Measurements from ENCODE around the gene SPATA31A6. TPM values are rescaled to one million over a fixed set of nuclear protein-coding genes. Genes with fewer than 3 reads are reported as not detected.
A peak's percentile ranks its signal among the peaks of the same experiment; 100 is the strongest.
"Not testable (repeated sequence)": the region's sequence is repeated elsewhere in the genome, so short reads cannot be mapped to it uniquely, and the experiment has no call there.

The SPATA31A6 gene
- total RNA-seq (not detected), polyA plus RNA-seq (not detected)
- long read RNA-seq, donor 1: 0 reads
- long read RNA-seq, donor 2: 0 reads
- long read RNA-seq, donor 3: 0 reads

DNA sequence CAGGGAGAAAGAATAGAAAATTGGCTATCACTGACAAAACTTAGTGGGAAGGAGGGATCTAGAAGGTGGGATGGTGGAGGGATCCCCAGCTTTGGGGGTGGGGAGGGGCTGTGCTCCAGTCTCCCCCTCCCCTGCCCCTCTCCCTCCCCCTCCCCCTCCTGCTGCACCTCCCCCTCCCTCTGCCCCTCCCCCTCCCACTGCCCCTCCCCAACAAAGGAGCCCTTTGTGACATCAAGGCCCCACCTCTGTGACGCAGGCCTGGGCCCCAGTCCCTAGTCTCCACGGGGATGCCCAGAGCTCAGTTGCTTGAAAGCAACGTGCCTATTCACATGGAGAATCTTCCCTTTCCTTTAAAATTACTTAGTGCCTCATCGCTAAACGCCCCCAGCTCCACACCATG is at the start of gene SPATA31A6:
SPATA31A6 (plus strand) TSS at position 301 of the 400 bp plus-strand sequence; CDS start at position 330, 29 bp downstream.
- 100% methylated on average over 2 of the region's 5 CpGs for WGBS, 2 donors
- H3K4me3 ChIP-seq; H3K9me3 ChIP-seq; H3K4me1 ChIP-seq; intact Hi-C loops (cut with DNase I); H3K27ac ChIP-seq; DNase-seq; ATAC-seq; H3K27me3 ChIP-seq; H3K36me3 ChIP-seq: not testable (repeated sequence)

DNA sequence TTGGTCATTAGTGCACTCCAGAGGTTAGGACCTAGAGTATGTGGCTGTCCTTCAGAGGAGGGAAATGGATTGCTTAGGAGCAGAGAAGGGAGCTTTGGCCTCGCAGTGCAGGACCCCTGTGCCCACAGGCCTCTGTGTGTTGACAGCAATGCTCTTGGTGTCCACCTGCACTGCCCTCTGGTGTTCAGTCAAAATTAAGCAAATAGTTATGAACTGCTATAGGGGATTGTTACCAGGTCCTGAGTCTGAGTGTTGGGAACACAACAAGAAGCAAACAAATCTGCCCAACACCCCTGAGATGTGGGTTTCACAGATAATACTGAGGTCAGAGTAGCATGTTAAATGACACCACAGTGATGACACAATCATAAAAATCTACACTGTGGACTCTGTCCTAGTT is 23.2 kb upstream of the SPATA31A6 start:
- WGBS, 2 donors: 23% methylated on average over 1 of the region's 1 CpG; no CpG with 5 or more reads in 1 of the 2 donors
- ATAC-seq; H3K36me3 ChIP-seq; intact Hi-C loops (cut with DNase I); H3K4me1 ChIP-seq; H3K4me3 ChIP-seq; H3K27ac ChIP-seq; H3K27me3 ChIP-seq; H3K9me3 ChIP-seq: not testable (repeated sequence)
- peak in 8 of 9 donors; percentile 11 to 62 (median 36) for TF ChIP-seq CTCF (IDR thresholded peaks at IDR 0.05)
- DNase-seq: peak in 1 of 2 donors; percentile 9

GRCh38 chr9:42219861-42220260 is 36.4 kb downstream of the SPATA31A6 start:
- H3K36me3 ChIP-seq; H3K9me3 ChIP-seq; H3K4me3 ChIP-seq; H3K27me3 ChIP-seq; DNase-seq; H3K4me1 ChIP-seq; ATAC-seq; H3K27ac ChIP-seq; intact Hi-C loops (cut with DNase I): not testable (repeated sequence)
- 35 to 54% methylated on average over 2 of the region's 2 CpGs for WGBS, 2 donors

- H3K4me3 ChIP-seq; intact Hi-C loops (cut with DNase I); DNase-seq; H3K36me3 ChIP-seq; ATAC-seq; H3K27ac ChIP-seq; H3K4me1 ChIP-seq; H3K27me3 ChIP-seq; H3K9me3 ChIP-seq: not testable (repeated sequence)
- 71 to 78% methylated on average over 9 to 10 of the region's 10 CpGs for WGBS, 2 donors
Measured at GRCh38 chr9:42223230-42223629, 39.8 kb downstream of the SPATA31A6 start.

DNA sequence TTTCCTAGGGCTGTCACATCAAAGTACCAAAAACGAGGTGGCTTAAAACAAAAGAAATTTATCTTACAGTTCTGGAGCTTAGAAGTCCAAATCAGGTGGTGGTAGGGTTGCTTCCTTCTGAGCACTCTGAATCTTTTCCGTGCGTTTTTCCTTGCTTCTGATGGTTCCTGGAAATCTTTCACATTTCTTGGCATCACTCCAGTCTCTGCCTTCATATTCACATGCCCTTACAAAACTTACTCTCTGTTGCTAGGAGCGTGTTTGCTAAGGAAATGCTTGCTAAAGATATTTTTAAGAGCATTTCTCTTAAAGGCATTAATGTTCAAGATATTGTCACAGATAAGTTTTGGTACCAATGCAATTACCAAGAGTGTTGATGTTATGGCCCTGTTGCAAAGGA is 49.6 kb downstream of the SPATA31A6 start:
- 23 to 25% methylated on average over 4 of the region's 4 CpGs for WGBS, 2 donors
- intact Hi-C loops (cut with DNase I): not testable (repeated sequence)
- peak overlapping the region in 1 of 10 donors; percentile 49 for H3K27ac ChIP-seq

GRCh38 chr9:42234610-42235009 is 51.2 kb downstream of the SPATA31A6 start:
- H3K36me3 ChIP-seq; H3K9me3 ChIP-seq; intact Hi-C loops (cut with DNase I); H3K4me3 ChIP-seq; ATAC-seq; DNase-seq; H3K27me3 ChIP-seq: not testable (repeated sequence)
- H3K27ac ChIP-seq: peak overlapping the region in 4 of 10 donors; percentile 2 to 77 (median 28)
- H3K4me1 ChIP-seq: peaks cover 0 to 14% (median 0%) of the 10 kb centered on the region in 9 donors

More for the DNA sequence above, 49.6 kb downstream of the SPATA31A6 start:
- not testable (repeated sequence) for H3K9me3 ChIP-seq, H3K27me3 ChIP-seq, H3K4me1 ChIP-seq, H3K4me3 ChIP-seq, ATAC-seq, H3K36me3 ChIP-seq, DNase-seq

DNA sequence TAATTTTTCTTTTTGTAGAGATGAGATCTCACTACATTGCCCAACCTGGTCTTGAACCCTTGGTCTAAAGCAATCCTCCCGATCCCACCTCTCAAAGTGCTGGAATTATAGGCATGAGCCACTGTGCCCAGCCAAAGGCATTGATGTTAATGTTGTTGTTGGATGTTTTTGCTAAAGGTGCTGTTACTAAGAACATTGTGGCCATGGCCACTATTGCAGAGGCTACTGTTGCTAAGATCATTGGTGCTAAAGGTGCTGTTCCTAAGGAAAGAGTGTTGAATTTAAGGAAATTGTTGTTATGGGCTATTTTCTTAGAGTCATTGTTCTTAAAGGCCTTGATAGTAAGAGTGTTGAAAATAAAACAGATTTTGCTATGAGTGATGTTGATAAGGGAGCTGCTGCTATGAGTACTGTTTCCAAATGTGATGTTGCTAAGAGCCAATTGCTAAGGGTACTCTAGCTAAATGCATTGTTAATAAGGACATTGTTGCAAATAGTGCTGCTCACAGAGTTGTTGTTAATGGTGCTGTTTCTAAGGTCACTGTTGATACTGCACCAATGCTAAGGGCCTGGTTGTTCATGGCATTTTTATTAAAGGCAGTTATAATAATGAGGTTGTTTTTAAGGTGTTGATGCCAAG is 52.0 kb downstream of the SPATA31A6 start:
- H3K9me3 ChIP-seq; H3K27me3 ChIP-seq; DNase-seq; H3K36me3 ChIP-seq; intact Hi-C loops (cut with DNase I); H3K4me3 ChIP-seq: not testable (repeated sequence)
- ATAC-seq: peak; percentile 43 to 90 (median 68)
- peaks cover 0 to 23% (median 0%) of the 10 kb centered on the region in 9 donors for H3K4me1 ChIP-seq
- WGBS, 2 donors: no CpG with 5 or more reads among the region's 1 CpG
- peak overlapping the region in 2 of 10 donors; percentile 47 to 77 for H3K27ac ChIP-seq

- H3K27ac ChIP-seq: peak overlapping the region in 3 of 10 donors; percentile 53 to 79 (median 74)
- H3K4me3 ChIP-seq; H3K9me3 ChIP-seq; H3K36me3 ChIP-seq; H3K27me3 ChIP-seq; DNase-seq; intact Hi-C loops (cut with DNase I): not testable (repeated sequence)
- ATAC-seq: peak in 5 of 8 donors; percentile 11 to 56 (median 23)
- peaks cover 0 to 23% (median 0%) of the 10 kb centered on the region in 9 donors for H3K4me1 ChIP-seq
Measured at GRCh38 chr9:42236097-42236496, 52.6 kb downstream of the SPATA31A6 start.

- H3K36me3 ChIP-seq; ATAC-seq; H3K4me3 ChIP-seq; intact Hi-C loops (cut with DNase I); H3K27me3 ChIP-seq; DNase-seq; H3K9me3 ChIP-seq: not testable (repeated sequence)
- WGBS, 2 donors: 91 to 93% methylated on average over 3 of the region's 3 CpGs
- Histone ChIP-seq H3K27ac (peak overlapping the region in 3 of 10 donors; percentile 28 to 79 (median 74)), H3K4me1 (peaks cover 0 to 23% (median 0%) of the 10 kb centered on the region in 9 donors)
Measured at GRCh38 chr9:42237381-42237780, 53.9 kb downstream of the SPATA31A6 start.

DNA sequence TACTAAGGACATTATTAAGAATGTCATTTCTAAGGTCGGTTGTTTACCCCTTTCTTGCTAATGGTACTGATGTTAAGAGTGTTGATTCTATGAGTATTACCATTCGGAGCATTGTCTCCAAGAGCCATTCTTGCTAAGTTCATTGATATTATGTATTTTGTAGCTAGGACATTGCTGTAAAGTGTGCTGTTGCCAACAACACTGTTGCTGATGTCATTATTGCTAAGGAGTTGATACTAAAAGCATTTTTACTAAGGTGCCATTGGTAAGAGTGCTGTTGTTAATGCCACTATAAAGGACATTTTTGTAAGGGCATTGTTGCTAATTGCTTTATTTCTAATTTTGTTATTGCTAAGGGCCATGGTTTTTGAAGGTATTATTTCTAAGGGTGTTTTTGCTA is 55.4 kb downstream of the SPATA31A6 start:
- peak in 2 of 8 donors; percentile 51 to 57 for ATAC-seq
- H3K27me3 ChIP-seq; H3K9me3 ChIP-seq; intact Hi-C loops (cut with DNase I); DNase-seq; H3K4me3 ChIP-seq; H3K36me3 ChIP-seq: not testable (repeated sequence)
- H3K27ac ChIP-seq: peak overlapping the region in 2 of 10 donors; percentile 31 to 39
- H3K4me1 ChIP-seq: peaks cover 0 to 18% (median 0%) of the 10 kb centered on the region in 9 donors
- 71 to 75% methylated on average over 2 of the region's 2 CpGs for WGBS, 2 donors
